Erythroblast (primary cell): ENCODE data around the gene ZYG11B.

Experiments
- GATA1 ChIP-seq: IDR thresholded peaks from 2 replicates; pipeline ENCODE4 v1.6.1; 2011; ENCODE audit warnings: low read depth, mild to moderate bottlenecking, control low read depth, low read length, moderate library complexity
- POLR2A ChIP-seq: IDR thresholded peaks from 2 replicates; pipeline ENCODE4 v1.6.1; 2011; ENCODE audit warnings: mild to moderate bottlenecking, low read length

- TF ChIP-seq POLR2A, result no peak
- no peak for TF ChIP-seq GATA1
Measured at GRCh38 chr1:52738148-52738547, 11.9 kb downstream of the ZYG11B start.
